HepG2 (cell line): ENCODE results near the gene RPL32. TPM values are rescaled to one million over a fixed set of nuclear protein-coding genes. Genes with fewer than 3 reads are reported as not detected.

Source experiments
- ATAC-seq: fragments of 200-7000 bp; cut with Tn5 transposase; 3 replicates; pipeline ENCODE4 v1.9.1; 2020; ENCODE audit warnings: mild to moderate bottlenecking, moderate library complexity
- BruUV-seq: library from RNA; stranded (reverse); fragments of 400-500 nt; replicated peaks from 2 replicates; lab custom pipeline; 2021; lab: Mats Ljungman, UMichigan
- CTCF ChIA-PET: fragments of 300-600 bp; formaldehyde crosslinking; extraction: SDS; loops from one replicate; lab custom pipeline; 2021; ENCODE audit warnings: low total read pairs, inconsistent platforms, low intra/inter-chr PET ratio; lab: Yijun Ruan, JAX
- POLR2A ChIA-PET: fragments of 350-600 bp; sonication (Branson Sonifier 250); formaldehyde crosslinking; loops from one replicate; lab custom pipeline; 2020; ENCODE audit warnings: antibody characterized with exemption, inconsistent platforms; lab: Yijun Ruan, JAX
- DNase-seq: peaks from one replicate; pipeline ENCODE4 v3.0.0-alpha.2; 2015; ENCODE audit warnings: low spot score
- FAIRE-seq: peaks from 3 replicates; lab custom pipeline; 2011; peaks lifted over from hg19 to GRCh38; lab: Jason Lieb, UNC
- H2AFZ ChIP-seq: one replicate; pipeline ENCODE4 v1.6.1; 2011; ENCODE audit warnings: low read length, inconsistent platforms
- H3K27ac ChIP-seq: fragments of 300-600 bp; 3 replicates; pipeline ENCODE4 v1.8.0; 2011; ENCODE audit warnings: mixed run types, mild to moderate bottlenecking, mixed read lengths, low read length, inconsistent platforms; ENCODE audit not compliant: insufficient read depth; ENCODE audit errors: extremely low read length
- H3K27me3 ChIP-seq, 2 experiments: fragments of 200-600 bp in 1 of 2; 2 replicates in 1 of 2; 3 replicates in 1 of 2; pipeline versions ENCODE4 v1.6.0 to v1.8.0; 2011; ENCODE audit warnings: low read length in 2 of 2, mild to moderate bottlenecking in 2 of 2, moderate library complexity in 2 of 2, inconsistent platforms in 1 of 2; ENCODE audit not compliant: insufficient read depth in 2 of 2, control insufficient read depth in 1 of 2
- H3K36me3 ChIP-seq, 2 experiments: fragments of 200-600 bp in 1 of 2; replicated peaks in 1 of 2; 2 replicates in 1 of 2; 3 replicates in 1 of 2; pipeline versions ENCODE4 v1.5.1 to v1.8.0; 2011; ENCODE audit warnings: low read length in 2 of 2, inconsistent platforms in 1 of 2; ENCODE audit not compliant: insufficient read depth in 2 of 2, control insufficient read depth in 1 of 2
- H3K4me1 ChIP-seq: 2 replicates; pipeline ENCODE4 v1.5.1; 2012; ENCODE audit warnings: low read length, inconsistent platforms; ENCODE audit not compliant: insufficient read depth
- H3K4me2 ChIP-seq: 2 replicates; pipeline ENCODE4 v1.6.0; 2011; ENCODE audit warnings: low read depth, low read length, inconsistent platforms
- H3K4me3 ChIP-seq, 3 experiments: fragments of 200-600 bp in 1 of 3; sonication (generic), shearing (Covaris generic) in 1 of 3; replicated peaks in 1 of 3; 2 replicates each; pipeline ENCODE4 v1.5.1; 2011 to 2016; ENCODE audit warnings: low read length in 3 of 3, inconsistent platforms in 2 of 3, low read depth in 2 of 3, mild to moderate bottlenecking in 2 of 3, control low read depth in 1 of 3, mixed read lengths in 1 of 3; ENCODE audit not compliant: insufficient read depth in 1 of 3
- H3K79me2 ChIP-seq: one replicate; pipeline ENCODE4 v1.6.1; 2011; ENCODE audit warnings: low read length, inconsistent platforms; ENCODE audit not compliant: insufficient read depth
- H3K9ac ChIP-seq: 2 replicates; pipeline ENCODE4 v1.6.0; 2011; ENCODE audit warnings: mild to moderate bottlenecking, low read depth, low read length, inconsistent platforms; ENCODE audit not compliant: insufficient read depth
- H3K9me3 ChIP-seq: 2 replicates; pipeline ENCODE4 v1.5.1; 2012; ENCODE audit warnings: mild to moderate bottlenecking, low read length
- H4K20me1 ChIP-seq: 2 replicates; pipeline ENCODE4 v1.6.0; 2011; ENCODE audit warnings: inconsistent platforms, mild to moderate bottlenecking, low read length, moderate library complexity; ENCODE audit not compliant: insufficient read depth
- GPBP1L1 ChIP-seq: sonication (generic); formaldehyde crosslinking; IDR thresholded peaks from 2 replicates; pipeline ENCODE4 v1.5.0; 2020; ENCODE audit warnings: mild to moderate bottlenecking, missing genetic modification reagents
- KLF11 ChIP-seq: IDR thresholded peaks from 2 replicates; pipeline ENCODE4 v1.6.1; 2016; ENCODE audit warnings: missing compliant biosample characterization
- RFX5 ChIP-seq: IDR thresholded peaks from 2 replicates; pipeline ENCODE4 v1.6.1; 2011; ENCODE audit warnings: low read depth, low read length, improper control_type of control experiment
- ZBTB10 ChIP-seq: sonication (generic); formaldehyde crosslinking; IDR thresholded peaks from 2 replicates; pipeline ENCODE4 v1.4.0; 2020; ENCODE audit warnings: missing genetic modification reagents, borderline replicate concordance
- WGBS: methylation state at CpG from one replicate; pipeline ENCODE4 v1.1.6; 2017; ENCODE audit warnings: low lambda C conversion rate; 5-methylcytosine and 5-hydroxymethylcytosine counted together
- in situ Hi-C: cut with HindIII; loops from 2 replicates; pipeline ENCODE4 v1.10.0; 2017; ENCODE audit warnings: low pct_unique_long_range_greater_than_20kb; ENCODE audit not compliant: extremely low pct_ligation_motif_present
- intact Hi-C: fragments of 100-400 bp; cut with micrococcal nuclease; formaldehyde crosslinking; loops from one replicate; pipeline ENCODE4 v1.10.0; 2022; ENCODE audit not compliant: unreplicated experiment
- polyA plus RNA-seq, 8 experiments: library from polyadenylated mRNA; depleted of rRNA in 3 of 8; stranded (reverse) in 7 of 8; unstranded in 1 of 8; fragments of >200 nt; fragmentation: Illumina TruSeq in 4 of 8; extraction: Trizol in 4 of 8; gene quantifications; 2 replicates each; pipeline versions ENCODE4 v1.2.1 to v1.2.3, GENCODE V29; 2011 to 2016; ENCODE audit warnings: low read depth in 4 of 8, missing spikeins in 1 of 8, mixed read lengths in 1 of 8; ENCODE audit not compliant: insufficient read depth in 1 of 8
- total RNA-seq, 5 experiments: library from RNA; depleted of rRNA; stranded (reverse); fragments of >200 nt; fragmentation: Illumina TruSeq; extraction: Trizol; gene quantifications; 2 replicates each; pipeline ENCODE4 v1.2.3, GENCODE V29; 2016; ENCODE audit warnings: low read depth in 1 of 5

Gene RPL32
- total and polyA plus RNA-seq, 2 of the 13 experiments (the other 11 are each of a cell fraction or from before 2014, with no cell fraction given), result 1,781 to 2,401 TPM

DNA sequence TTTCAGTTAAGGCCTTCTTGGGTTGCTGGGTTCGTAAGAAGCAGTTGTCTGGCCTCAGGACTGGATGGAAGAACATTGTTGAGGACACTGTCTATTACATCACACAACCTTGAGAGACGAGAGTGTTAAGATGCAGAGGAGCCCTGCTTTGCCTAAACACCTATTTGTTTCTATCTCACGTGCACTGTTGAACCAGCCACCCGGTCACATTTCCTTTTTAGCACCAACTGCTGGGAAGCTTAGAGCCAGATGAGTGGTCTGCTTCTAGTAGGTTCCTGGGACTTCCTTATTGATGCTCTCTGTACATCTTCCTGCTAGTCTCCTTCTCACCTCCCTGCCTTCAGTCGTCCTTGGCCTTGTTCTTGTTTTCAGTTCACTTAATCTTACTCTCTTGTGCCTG is 22.6 kb downstream of the RPL32 start (continued):
- no peak for TF ChIP-seq ZBTB10

- Histone ChIP-seq H3K27ac (no peak overlapping the region), H3K4me2 (no peak overlapping the region), H3K36me3 (no peaks in the 10 kb centered on the region), H3K4me3 (no peak overlapping the region), H3K9ac (no peak overlapping the region), H3K4me1 (no peaks in the 10 kb centered on the region), H3K79me2 (no peaks in the 10 kb centered on the region), H3K9me3 (no peaks in the 10 kb centered on the region), H4K20me1 (no peaks in the 10 kb centered on the region), H3K27me3 (peaks cover 16 to 65% of the 10 kb centered on the region in 2 experiments), H2AFZ (no peak overlapping the region)
- no peak for DNase-seq
- ChIA-PET CTCF (no interaction called here), POLR2A (interaction anchor here (0.8 to 1.4 kb wide), 2 partner anchors 16 to 22 kb away, joined by 3 read pairs; no protein-coding TSS in a partner anchor)
- TF ChIP-seq KLF11 (CRISPR knock-in tag) (no peak), GPBP1L1 (CRISPR knock-in tag) (no peak), RFX5 (no peak)
- no peak for FAIRE-seq
- in situ Hi-C loops, result no loop called here
- WGBS, result 19% methylated on average over 8 of the region's 8 CpGs
- intact Hi-C loops, result no loop called here
- no TSS peak for BruUV-seq
- ATAC-seq, result no peak
These were observed 23.1 kb downstream of the RPL32 start for GRCh38 chr3:12818273-12818672.
